GM12872 (cell line): ENCODE results near the gene FNDC1.

Source experiments
- CTCF ChIP-seq: IDR thresholded peaks from 3 replicates; pipeline ENCODE4 v1.5.1; 2011; ENCODE audit warnings: low read depth, mild to moderate bottlenecking, low read length, moderate library complexity; ENCODE audit not compliant: insufficient read depth

The FNDC1 gene

DNA sequence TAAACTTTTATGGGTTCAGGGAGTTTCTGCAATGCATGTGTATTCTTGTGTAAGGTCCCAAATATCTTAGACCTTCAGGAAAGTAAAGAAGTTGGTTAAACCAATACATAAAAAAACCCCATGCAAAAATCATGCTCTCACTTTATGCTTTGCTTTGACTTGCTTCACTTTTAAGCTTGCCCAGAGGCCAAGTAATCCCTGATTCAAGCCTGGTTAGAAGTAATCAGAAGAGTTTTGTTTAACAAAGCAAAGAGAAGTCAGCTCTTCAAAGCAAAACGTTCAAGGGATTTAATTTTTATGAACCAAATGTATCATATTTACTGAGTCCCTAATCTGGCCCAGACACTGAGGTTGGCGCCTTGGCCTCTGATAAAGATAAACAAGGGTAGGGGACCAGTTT is 26.7 kb upstream of the FNDC1 start:
- no peak for TF ChIP-seq CTCF

GRCh38 chr6:159148641-159149040 is 20.6 kb upstream of the FNDC1 start:
- TF ChIP-seq CTCF: no peak

DNA sequence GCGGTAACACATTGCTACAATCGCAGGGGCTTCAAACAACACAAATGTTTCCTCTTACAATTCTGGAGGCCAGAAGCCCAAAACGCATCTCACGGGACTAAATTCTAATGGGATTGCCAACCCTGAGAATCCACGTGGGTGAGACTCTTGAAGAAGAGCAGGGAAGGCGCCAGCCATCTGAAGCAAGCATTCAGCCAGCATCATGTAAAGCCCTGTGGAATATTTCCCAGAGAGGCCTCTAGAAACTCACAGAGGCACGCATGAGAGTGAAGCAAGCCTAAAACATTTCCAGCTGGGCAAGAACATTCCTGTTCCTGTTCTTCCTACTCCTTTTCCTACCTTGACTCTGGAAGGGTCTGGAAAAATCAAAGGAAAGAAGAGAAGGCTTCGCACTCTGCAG is 19.6 kb upstream of the FNDC1 start:
- no peak for TF ChIP-seq CTCF

- peak; percentile 79 for TF ChIP-seq CTCF
Measured at GRCh38 chr6:159151266-159151855, 17.8 kb upstream of the FNDC1 start.

GRCh38 chr6:159152041-159152440 is 17.2 kb upstream of the FNDC1 start:
- no peak for TF ChIP-seq CTCF

- no peak for TF ChIP-seq CTCF
Measured at GRCh38 chr6:159152782-159153181, 16.4 kb upstream of the FNDC1 start.

DNA sequence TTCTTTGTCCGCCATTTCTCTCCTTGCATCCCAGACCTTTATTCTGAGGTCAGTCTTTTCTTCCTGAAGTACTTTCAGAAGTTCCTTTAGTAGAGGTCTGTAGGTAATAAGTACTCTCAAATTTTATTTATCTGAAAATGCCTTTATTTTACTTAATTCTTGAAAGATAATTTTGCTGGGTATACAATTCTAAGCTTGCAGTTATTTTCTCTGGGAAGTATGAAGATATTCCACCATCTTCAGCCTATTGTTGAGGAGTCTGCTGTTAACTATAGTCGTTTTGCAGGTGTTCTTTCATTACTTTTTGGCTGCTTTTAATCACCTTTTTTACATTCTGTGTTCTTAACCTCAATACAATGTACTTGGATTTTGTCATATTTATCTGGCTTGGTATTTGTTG is 13.5 kb upstream of the FNDC1 start:
- TF ChIP-seq CTCF: no peak
